ENCODE measurements around the gene CDYL.

GRCh38 chr6:4736371-4736873 lies 39.8 kb upstream of the CDYL start:
- TF ChIP-seq CTCF (IDR thresholded peaks at IDR 0.05; ENCODE audit: insufficient read depth, low read length, poor library complexity, severe bottlenecking), result no peak
- no peak for TF ChIP-seq EZH2phosphoT487 (conservative IDR thresholded peaks at IDR 0.05; ENCODE audit: low read length)

Measured in SU-DHL-6 (cell line).